Lung (tissue), 12 donors: ENCODE measurements around the gene PTPN22. TPM values are rescaled to one million over a fixed set of nuclear protein-coding genes. Genes with fewer than 3 reads are reported as not detected.

Source experiments
- ATAC-seq: fragments of 200-7000 bp; cut with Tn5 transposase; one replicate; pipeline ENCODE4 v1.9.1; 2020; ENCODE audit warnings: moderate number of reproducible peaks; ENCODE audit not compliant: insufficient read depth, low FRiP score
- DNase-seq, 3 donors: peaks; one replicate each; pipeline ENCODE4 v3.0.0-alpha.2; 2013 to 2017
- H3K27ac ChIP-seq, 2 donors: one replicate each; pipeline ENCODE4 v1.5.1; 2013; ENCODE audit warnings: mild to moderate bottlenecking in 2 of 2, moderate library complexity in 2 of 2, control low read depth in 1 of 2, inconsistent platforms in 1 of 2, low read depth in 1 of 2, low read length in 1 of 2
- H3K27me3 ChIP-seq, 3 donors: one replicate each; pipeline ENCODE4 v1.5.1; 2013; ENCODE audit warnings: low read length in 2 of 3; ENCODE audit not compliant: control insufficient read depth in 3 of 3, insufficient read depth in 3 of 3
- H3K36me3 ChIP-seq, 4 donors: one replicate each; pipeline ENCODE4 v1.5.1; 2013; ENCODE audit warnings: low read length in 4 of 4, mild to moderate bottlenecking in 1 of 4, moderate library complexity in 1 of 4; ENCODE audit not compliant: control insufficient read depth in 4 of 4, insufficient read depth in 4 of 4
- H3K4me1 ChIP-seq, 5 donors: one replicate each; pipeline ENCODE4 v1.5.1; 2013; ENCODE audit warnings: low read length in 5 of 5, mild to moderate bottlenecking in 2 of 5, moderate library complexity in 1 of 5; ENCODE audit not compliant: control insufficient read depth in 5 of 5, insufficient read depth in 5 of 5
- H3K4me3 ChIP-seq: one replicate; pipeline ENCODE4 v1.5.1; 2013; ENCODE audit warnings: mild to moderate bottlenecking, control low read depth, moderate library complexity
- H3K9ac ChIP-seq, 2 donors: one replicate each; pipeline ENCODE4 v1.5.1; 2013; ENCODE audit warnings: low read length in 2 of 2, control low read depth in 1 of 2; ENCODE audit not compliant: insufficient read depth in 1 of 2
- H3K9me3 ChIP-seq, 4 donors: one replicate each; pipeline ENCODE4 v1.5.1; 2013; ENCODE audit warnings: low read length in 3 of 4, mild to moderate bottlenecking in 1 of 4, moderate library complexity in 1 of 4; ENCODE audit not compliant: control insufficient read depth in 4 of 4, insufficient read depth in 3 of 4
- WGBS, 2 donors: extraction: QIAGEN DNeasy Blood & Tissue Kit; methylation state at CpG; one replicate each; pipeline ENCODE4 v1.1.7; 2013; 5-methylcytosine and 5-hydroxymethylcytosine counted together
- polyA plus RNA-seq, 2 donors: library from polyadenylated mRNA; stranded (reverse); fragments of 200-250 nt; gene quantifications; one replicate each; pipeline ENCODE4 v1.2.1, GENCODE V29; 2013
- total RNA-seq, 2 donors: library from RNA; depleted of rRNA in 1 of 2; stranded (reverse); fragments of >200 nt in 1 of 2; gene quantifications; one replicate each; pipeline ENCODE4 v1.2.1, GENCODE V29; 2014 to 2021
- TF ChIP-seq, protein P1 (sequence below): IDR thresholded peaks from 2 replicates; pipeline ENCODE4 v1.5.1; 2012; ENCODE audit warnings: mild to moderate bottlenecking; ENCODE audit errors: control extremely low read depth, extremely low read depth
- donor health status: control.
- donor health status: control.
- donor health status: Bipolar disorder and iron deficiency.
- donor health status: healthy.
- donor health status: DM: yes; HTN: yes; CAD: no.

Gene PTPN22
- total and polyA plus RNA-seq, 4 donors: 4.2 to 7.0 (median 6.1) TPM

DNA sequence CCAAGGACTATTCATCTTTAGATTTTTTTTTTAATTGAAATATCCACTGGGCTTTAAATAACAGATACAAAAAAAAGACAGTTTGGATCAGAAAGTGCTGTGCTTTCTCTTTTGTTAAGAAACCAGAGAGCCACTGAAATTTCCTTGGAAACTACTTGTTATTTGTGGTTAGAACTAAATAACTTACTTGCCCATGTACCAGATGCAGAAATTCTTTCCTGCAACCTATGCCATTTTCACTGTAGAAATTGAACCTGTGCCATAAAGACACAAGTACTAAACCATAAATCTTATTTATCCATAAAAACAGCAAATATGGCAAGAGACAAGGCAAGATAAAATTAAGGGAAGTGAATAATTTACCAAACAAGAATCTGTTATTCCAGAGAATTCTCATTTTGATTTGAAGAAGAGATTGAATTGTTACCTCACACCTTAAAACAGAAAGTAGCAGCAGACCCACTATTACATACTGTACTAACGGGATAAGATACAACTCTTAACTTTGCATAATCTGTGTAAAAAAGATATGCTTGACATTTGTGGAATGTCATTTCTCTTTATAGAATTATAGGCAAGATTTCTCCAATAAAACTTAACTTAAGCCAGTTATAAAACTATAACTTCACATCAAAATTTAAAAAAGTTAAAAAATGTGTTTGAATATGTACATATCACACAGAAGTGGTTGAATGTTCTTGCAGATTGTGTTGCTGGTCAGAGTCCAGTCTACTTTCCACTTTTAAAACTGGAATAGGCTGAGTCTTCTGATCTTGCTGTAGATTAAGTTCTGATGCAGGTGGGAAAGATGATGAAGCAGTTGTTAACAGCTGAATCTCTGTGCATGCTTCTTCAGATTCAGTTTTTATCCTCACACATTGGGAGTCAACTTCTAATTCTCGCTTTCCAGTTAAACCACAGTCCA is 105.9 kb downstream of the PTPN22 start:
- ATAC-seq (no peak), DNase-seq (no peak)
- WGBS, 2 donors: 90 to 95% methylated on average over 2 of the region's 2 CpGs
- TF ChIP-seq, protein P1, sequence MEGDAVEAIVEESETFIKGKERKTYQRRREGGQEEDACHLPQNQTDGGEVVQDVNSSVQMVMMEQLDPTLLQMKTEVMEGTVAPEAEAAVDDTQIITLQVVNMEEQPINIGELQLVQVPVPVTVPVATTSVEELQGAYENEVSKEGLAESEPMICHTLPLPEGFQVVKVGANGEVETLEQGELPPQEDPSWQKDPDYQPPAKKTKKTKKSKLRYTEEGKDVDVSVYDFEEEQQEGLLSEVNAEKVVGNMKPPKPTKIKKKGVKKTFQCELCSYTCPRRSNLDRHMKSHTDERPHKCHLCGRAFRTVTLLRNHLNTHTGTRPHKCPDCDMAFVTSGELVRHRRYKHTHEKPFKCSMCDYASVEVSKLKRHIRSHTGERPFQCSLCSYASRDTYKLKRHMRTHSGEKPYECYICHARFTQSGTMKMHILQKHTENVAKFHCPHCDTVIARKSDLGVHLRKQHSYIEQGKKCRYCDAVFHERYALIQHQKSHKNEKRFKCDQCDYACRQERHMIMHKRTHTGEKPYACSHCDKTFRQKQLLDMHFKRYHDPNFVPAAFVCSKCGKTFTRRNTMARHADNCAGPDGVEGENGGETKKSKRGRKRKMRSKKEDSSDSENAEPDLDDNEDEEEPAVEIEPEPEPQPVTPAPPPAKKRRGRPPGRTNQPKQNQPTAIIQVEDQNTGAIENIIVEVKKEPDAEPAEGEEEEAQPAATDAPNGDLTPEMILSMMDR: no peak
- H3K27ac ChIP-seq: no peak overlapping the region
- H3K27me3 ChIP-seq: no peaks in the 10 kb centered on the region
- no peaks in the 10 kb centered on the region for H3K9me3 ChIP-seq
- H3K9ac ChIP-seq: no peak overlapping the region
- peaks cover 7 to 17% (median 10%) of the 10 kb centered on the region in 4 donors for H3K36me3 ChIP-seq
- H3K4me3 ChIP-seq: no peak overlapping the region
- H3K4me1 ChIP-seq: peaks cover 0 to 4% (median 0%) of the 10 kb centered on the region in 5 donors

Other genes with a start within 250 kb of the PTPN22 start
- gene PHTF1, start 112.2 kb downstream of the PTPN22 start, total RNA-seq: 10 to 100 TPM; 23.3 to 29.7 TPM
- gene PHTF1, start 112.2 kb downstream of the PTPN22 start, polyA plus RNA-seq: 10 to 100 TPM in 1 of 2 donors, 1 to 10 TPM in 1; 9.5 to 15.8 TPM
- 10 to 100 TPM; 18.2 to 39.0 TPM for gene RSBN1, start 59.2 kb downstream of the PTPN22 start, total RNA-seq
- gene RSBN1, start 59.2 kb downstream of the PTPN22 start, polyA plus RNA-seq: 1 to 10 TPM; 4.4 to 6.8 TPM
- gene BCL2L15, start 15.9 kb upstream of the PTPN22 start, total RNA-seq: 1 to 10 TPM; 3.2 to 3.3 TPM
- gene BCL2L15, start 15.9 kb upstream of the PTPN22 start, polyA plus RNA-seq: 1 to 10 TPM; 1.9 to 7.0 TPM
- 10 to 100 TPM; 24.2 to 43.9 TPM for gene AP4B1, start 33.1 kb upstream of the PTPN22 start, total RNA-seq
- 10 to 100 TPM; 12.8 to 13.5 TPM for gene AP4B1, start 33.1 kb upstream of the PTPN22 start, polyA plus RNA-seq
- 1 to 10 TPM; 4.9 to 7.8 TPM for gene DCLRE1B, start 33.6 kb upstream of the PTPN22 start, total RNA-seq
- gene DCLRE1B, start 33.6 kb upstream of the PTPN22 start, polyA plus RNA-seq: 1 to 10 TPM; 2.6 to 5.5 TPM
- 10 to 100 TPM; 84.1 to 87.2 TPM for gene HIPK1, start 57.6 kb upstream of the PTPN22 start, total RNA-seq
- gene HIPK1, start 57.6 kb upstream of the PTPN22 start, polyA plus RNA-seq: 10 to 100 TPM; 10.9 to 25.0 TPM
- 100 to 1,000 TPM in 1 of 2 donors, 10 to 100 TPM in 1; 27.4 to 108 TPM for gene OLFML3, start 107.8 kb upstream of the PTPN22 start, total RNA-seq
- 10 to 100 TPM in 1 of 2 donors, 1 to 10 TPM in 1; 9.7 to 11.6 TPM for gene OLFML3, start 107.8 kb upstream of the PTPN22 start, polyA plus RNA-seq